GM12878 (cell line): ENCODE results near the gene FASTK. TPM values are rescaled to one million over a fixed set of nuclear protein-coding genes. Genes with fewer than 3 reads are reported as not detected.

Experiments
- ATAC-seq: fragments of 200-7000 bp; cut with Tn5 transposase; 3 replicates; pipeline ENCODE4 v1.9.1; 2020; ENCODE audit warnings: mild to moderate bottlenecking, moderate library complexity
- BruUV-seq: library from RNA; stranded (reverse); fragments of 400-500 nt; replicated peaks from 2 replicates; lab custom pipeline; 2021; lab: Mats Ljungman, UMichigan
- CTCF ChIA-PET: fragments of 300-600 bp; sonication (Branson Sonifier 250); formaldehyde crosslinking; extraction: SDS; loops from one replicate; lab custom pipeline; 2021; ENCODE audit warnings: inconsistent platforms; lab: Yijun Ruan, JAX
- POLR2A ChIA-PET: fragments of 350-600 bp; formaldehyde crosslinking; extraction: SDS; loops from one replicate; lab custom pipeline; 2021; ENCODE audit warnings: inconsistent platforms; lab: Charles Lee
- RAD21 ChIA-PET: fragments of 300-600 bp; sonication (Branson Sonifier 250); formaldehyde crosslinking; loops from one replicate; lab custom pipeline; 2023; ENCODE audit warnings: antibody characterized with exemption; ENCODE audit not compliant: unreplicated experiment; lab: Charles Lee
- SMC1A ChIA-PET: fragments of 300-600 bp; sonication (Branson Sonifier 250); formaldehyde crosslinking; loops from one replicate; lab custom pipeline; 2023; ENCODE audit not compliant: unreplicated experiment, uncharacterized antibody; lab: Charles Lee
- DNase-seq: peaks from one replicate; pipeline ENCODE4 v3.0.0-alpha.2; 2011; ENCODE audit warnings: low read depth, low spot score
- FAIRE-seq: peaks from 3 replicates; lab custom pipeline; 2011; peaks lifted over from hg19 to GRCh38; lab: Jason Lieb, UNC
- H2AFZ ChIP-seq: 2 replicates; pipeline ENCODE4 v1.6.0; 2011; ENCODE audit warnings: low read depth, low read length, control low read depth; ENCODE audit not compliant: control insufficient read depth
- H3K27ac ChIP-seq: 2 replicates; pipeline ENCODE4 v1.5.1; 2011; ENCODE audit warnings: control low read depth; ENCODE audit not compliant: control insufficient read depth, insufficient read depth
- H3K27me3 ChIP-seq, 2 experiments: replicated peaks in 1 of 2; 2 replicates each; pipeline versions ENCODE4 v1.6.0 to v1.6.1; 2011; ENCODE audit warnings: low read length in 1 of 2; ENCODE audit not compliant: control insufficient read depth in 2 of 2, insufficient read depth in 2 of 2
- H3K36me3 ChIP-seq, 2 experiments: 2 replicates each; pipeline ENCODE4 v1.5.1; 2011; ENCODE audit warnings: low read length in 1 of 2; ENCODE audit not compliant: control insufficient read depth in 2 of 2, insufficient read depth in 2 of 2
- H3K4me1 ChIP-seq: 2 replicates; pipeline ENCODE4 v1.6.1; 2011; ENCODE audit warnings: mild to moderate bottlenecking, low read length, moderate library complexity, mixed read lengths; ENCODE audit not compliant: control insufficient read depth, insufficient read depth
- H3K4me2 ChIP-seq: 2 replicates; pipeline ENCODE4 v1.6.0; 2011; ENCODE audit warnings: control low read depth; ENCODE audit not compliant: control insufficient read depth, insufficient read depth
- H3K4me3 ChIP-seq: fragments of 200-600 bp; sonication (generic); 2 replicates; pipeline ENCODE4 v1.5.1; 2016
- H3K79me2 ChIP-seq: 2 replicates; pipeline ENCODE4 v1.6.0; 2011; ENCODE audit warnings: low read length; ENCODE audit not compliant: control insufficient read depth, insufficient read depth
- H3K9ac ChIP-seq: 2 replicates; pipeline ENCODE4 v1.8.0; 2011; ENCODE audit warnings: low read length, control low read depth, mixed read lengths; ENCODE audit not compliant: control insufficient read depth, insufficient read depth
- H3K9me3 ChIP-seq: replicated peaks from 3 replicates; pipeline ENCODE4 v1.5.1; 2011; ENCODE audit warnings: mild to moderate bottlenecking, low read length; ENCODE audit not compliant: control insufficient read depth, insufficient read depth
- H4K20me1 ChIP-seq: 2 replicates; pipeline ENCODE4 v1.6.0; 2011; ENCODE audit not compliant: control insufficient read depth, insufficient read depth
- BMI1 ChIP-seq: fragments of 450-650 bp; IDR thresholded peaks from 2 replicates; pipeline ENCODE4 v1.6.1; 2016; ENCODE audit warnings: mild to moderate bottlenecking, moderate library complexity, borderline replicate concordance
- CEBPB ChIP-seq, 2 experiments: fragments of 150-350 bp in 1 of 2; IDR thresholded peaks; 2 replicates each; pipeline ENCODE4 v1.6.1; 2012 to 2014; ENCODE audit warnings: low read depth in 2 of 2, low read length in 2 of 2, borderline replicate concordance in 1 of 2, inconsistent platforms in 1 of 2
- ELK1 ChIP-seq: IDR thresholded peaks from 2 replicates; pipeline ENCODE4 v1.6.1; 2012; ENCODE audit warnings: low read depth, low read length, improper control_type of control experiment
- ETV6 ChIP-seq, 2 experiments: fragments of 450-650 bp in 1 of 2; IDR thresholded peaks in 1 of 2; conservative IDR thresholded peaks in 1 of 2; 2 replicates each; pipeline ENCODE4 v1.6.1; 2014; ENCODE audit warnings: antibody characterized with exemption in 1 of 2, borderline replicate concordance in 1 of 2, low read depth in 1 of 2, mild to moderate bottlenecking in 1 of 2, moderate library complexity in 1 of 2
- PBX3 ChIP-seq: IDR thresholded peaks from 2 replicates; pipeline ENCODE4 v1.6.1; 2011; ENCODE audit warnings: mild to moderate bottlenecking, low read depth, low read length, moderate library complexity; ENCODE audit not compliant: insufficient replicate concordance
- POLR2A ChIP-seq: IDR thresholded peaks from 2 replicates; pipeline ENCODE4 v1.6.1; 2011; ENCODE audit warnings: low read depth, mild to moderate bottlenecking, low read length
- RB1 ChIP-seq: fragments of 450-650 bp; formaldehyde crosslinking; IDR thresholded peaks from 2 replicates; pipeline ENCODE4 v1.6.1; 2017; ENCODE audit warnings: mild to moderate bottlenecking, borderline replicate concordance
- SMC3 ChIP-seq: IDR thresholded peaks from 2 replicates; pipeline ENCODE4 v1.6.1; 2011; ENCODE audit warnings: low read length, improper control_type of control experiment, borderline replicate concordance
- ZBTB4 ChIP-seq: fragments of 450-650 bp; formaldehyde crosslinking; IDR thresholded peaks from 2 replicates; pipeline ENCODE4 v1.4.0; 2022; ENCODE audit warnings: mild to moderate bottlenecking, moderate library complexity
- WGBS: methylation state at CpG from one replicate; pipeline ENCODE4 v1.1.6; 2016; ENCODE audit warnings: low lambda C conversion rate; ENCODE audit not compliant: insufficient replicate concordance, insufficient coverage; ENCODE audit errors: missing lambda C conversion rate; 5-methylcytosine and 5-hydroxymethylcytosine counted together
- in situ Hi-C: fragments of 300-500 bp; cut with MboI; formaldehyde crosslinking; loops from 9 replicates; pipeline ENCODE4 v1.14.3; 2018; ENCODE audit warnings: mixed read lengths
- intact Hi-C: fragments of 100-400 bp; cut with micrococcal nuclease; formaldehyde crosslinking; loops from one replicate; pipeline ENCODE4 v1.14.2; 2022; ENCODE audit not compliant: unreplicated experiment
- polyA plus RNA-seq, 11 experiments: library from polyadenylated mRNA; depleted of rRNA in 4 of 11; unstranded in 6 of 11; stranded (reverse) in 5 of 11; fragments of >200 nt; fragmentation: Nextera tagmentation in 4 of 11; fragmentation: Illumina TruSeq in 1 of 11; extraction: Ambion mirVana in 4 of 11; extraction: Trizol in 1 of 11; gene quantifications; 1 replicate in 1 of 11; 2 replicates in 10 of 11; pipeline versions ENCODE4 v1.2.1 to v1.2.3, GENCODE V29; 2011 to 2016; ENCODE audit warnings: inconsistent platforms in 2 of 11, missing spikeins in 2 of 11, low read depth in 1 of 11
- total RNA-seq, 4 experiments: library from RNA; depleted of rRNA in 3 of 4; stranded (reverse); fragments of >200 nt in 3 of 4; fragmentation: Illumina TruSeq in 1 of 4; extraction: Trizol in 1 of 4; gene quantifications; 2 replicates each; pipeline versions ENCODE4 v1.2.1 to v1.2.3, GENCODE V29; 2013 to 2021

Gene FASTK
- total and polyA plus RNA-seq, 10 of the 15 experiments (the other 5 are each of a cell fraction or from before 2014, with no cell fraction given), result 0.19 to 102 (median 54.5) TPM

GRCh38 chr7:151075978-151076426 is 4.6 kb downstream of the FASTK start:
- Histone ChIP-seq H3K27me3 (no peaks in the 10 kb centered on the region), H4K20me1 (no peaks in the 10 kb centered on the region; the same call in 1 of the 2 replicates), H3K36me3 (peaks cover 0 to 23% of the 10 kb centered on the region in 2 experiments; a peak in 3 of 4 replicates), H3K4me2 (no peak overlapping the region), H3K27ac (no peak overlapping the region), H3K9me3 (no peaks in the 10 kb centered on the region), H3K79me2 (peaks cover 21% of the 10 kb centered on the region), H3K9ac (no peak overlapping the region), H3K4me1 (peaks cover 8% of the 10 kb centered on the region), H2AFZ (no peak overlapping the region), H3K4me3 (no peak overlapping the region)
- intact Hi-C loops, result no loop called here
- TF ChIP-seq POLR2A (peak; percentile 60), BMI1 (no peak)
- 77% methylated on average over 11 of the region's 22 CpGs for WGBS
- ChIA-PET SMC1A (no interaction called here), RAD21 (interaction anchor here (0.6 kb wide), 1 partner anchor 9 kb away, joined by 3 read pairs; no protein-coding TSS in a partner anchor), CTCF (no interaction called here), POLR2A (no interaction called here)
- DNase-seq, result no peak
- no peak for ATAC-seq
- BruUV-seq, result TSS peak; percentile 60
- FAIRE-seq, result no peak
- in situ Hi-C loops, result no loop called here

GRCh38 chr7:151075662-151075971 is 5.0 kb downstream of the FASTK start:
- CTCF ChIA-PET, result no interaction called here
- Histone ChIP-seq H3K4me2 (no peak overlapping the region), H3K4me3 (no peak overlapping the region), H2AFZ (no peak overlapping the region), H3K79me2 (peaks cover 18% of the 10 kb centered on the region), H3K4me1 (peaks cover 8% of the 10 kb centered on the region), H3K9ac (no peak overlapping the region), H3K9me3 (no peaks in the 10 kb centered on the region), H3K36me3 (peaks cover 0 to 27% of the 10 kb centered on the region in 2 experiments; a peak in 3 of 4 replicates), H3K27ac (no peak overlapping the region), H3K27me3 (no peaks in the 10 kb centered on the region), H4K20me1 (no peaks in the 10 kb centered on the region; the same call in 1 of the 2 replicates)
- ATAC-seq, result no peak
- BruUV-seq, result no TSS peak
- RAD21 ChIA-PET, result no interaction called here
- TF ChIP-seq CEBPB (IDR thresholded peaks at IDR 0.05; ENCODE audit: borderline replicate concordance in 1 of 2, low read depth in 2 of 2, low read length in 2 of 2) (no peak), ZBTB4 (CRISPR knock-in tag) (no peak), RB1 (no peak), ETV6 (conservative IDR thresholded peaks at IDR 0.05 in 1 of 2, IDR thresholded peaks at IDR 0.05 in 1 of 2; ENCODE audit: borderline replicate concordance in 1 of 2, low read depth in 1 of 2) (no peak), ELK1 (no peak), SMC3 (no peak), PBX3 (no peak)
- 92% methylated on average over 6 of the region's 7 CpGs for WGBS
- FAIRE-seq, result no peak
- in situ Hi-C loops, result no loop called here
- no peak for DNase-seq
- intact Hi-C loops, result no loop called here
- POLR2A ChIA-PET, result no interaction called here
- SMC1A ChIA-PET, result no interaction called here
